Measurements from ENCODE around the gene TOMM22. TPM values are rescaled to one million over a fixed set of nuclear protein-coding genes. Genes with fewer than 3 reads are reported as not detected.
A peak's percentile ranks its signal among the peaks of the same experiment; 100 is the strongest.

Gene TOMM22
- total and polyA plus RNA-seq, 2 experiments from 2014 or later, result 84.0 to 131 TPM

DNA sequence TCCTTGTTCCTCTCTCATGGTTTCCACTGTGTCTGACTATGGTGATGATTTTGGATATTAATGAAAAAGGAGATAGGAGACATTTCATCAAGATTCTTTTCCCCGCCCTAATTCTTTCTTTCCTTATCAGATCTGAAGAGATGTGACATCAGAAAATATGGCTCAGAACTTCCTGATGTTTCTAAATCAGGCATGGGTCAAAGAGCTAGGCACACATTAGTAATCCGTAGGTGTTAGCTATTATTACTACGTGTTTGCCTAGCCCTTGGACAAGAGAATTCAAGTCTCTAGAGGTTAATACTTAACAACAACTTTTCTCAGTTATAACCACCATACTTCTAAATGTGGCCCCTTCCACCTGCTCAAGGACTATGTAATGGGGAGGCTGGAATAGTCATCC is 13.2 kb downstream of the TOMM22 start:
- peaks cover 18% of the 10 kb centered on the region for H3K4me1 ChIP-seq (ENCODE audit: insufficient read depth)
- H3K4me2 ChIP-seq, result no peak overlapping the region

DNA sequence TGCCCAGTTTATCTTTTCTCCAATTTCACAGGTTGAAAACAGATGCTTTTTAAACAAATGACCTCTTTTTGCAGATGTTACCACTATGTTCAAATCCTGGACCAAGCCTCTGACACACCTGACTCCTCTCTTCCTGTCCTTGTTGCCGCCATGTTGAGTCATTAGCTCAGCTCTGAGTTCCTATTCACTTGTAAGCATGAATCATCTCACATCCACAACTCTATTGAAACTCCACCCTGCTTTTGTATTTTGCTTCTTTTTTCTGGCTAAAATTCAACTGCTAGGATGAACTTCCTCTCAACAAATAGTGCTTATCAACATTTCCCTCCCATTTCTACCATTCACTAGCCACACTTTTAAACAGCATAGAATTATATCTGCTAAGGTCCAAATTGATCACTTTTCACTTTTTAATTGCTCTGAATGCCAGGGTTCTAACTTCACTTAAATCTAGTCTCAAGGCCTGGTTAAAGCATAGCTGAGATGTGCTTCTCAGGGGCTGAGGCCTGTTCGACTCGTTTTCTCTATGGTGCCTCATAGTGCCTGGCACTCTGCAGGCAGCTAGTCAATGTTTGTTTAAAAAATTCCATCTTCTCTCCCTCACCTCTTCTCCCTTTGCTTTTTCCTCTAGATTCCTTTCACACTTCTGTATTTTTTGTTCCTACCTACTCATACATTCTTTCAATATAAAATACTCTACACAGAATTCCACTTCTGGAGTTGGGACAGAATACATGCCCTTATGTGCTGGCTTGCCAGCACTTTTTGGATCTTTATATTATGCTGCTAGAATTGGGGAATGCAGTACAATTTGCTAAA is 15.1 kb downstream of the TOMM22 start:
- TF ChIP-seq, protein P1, sequence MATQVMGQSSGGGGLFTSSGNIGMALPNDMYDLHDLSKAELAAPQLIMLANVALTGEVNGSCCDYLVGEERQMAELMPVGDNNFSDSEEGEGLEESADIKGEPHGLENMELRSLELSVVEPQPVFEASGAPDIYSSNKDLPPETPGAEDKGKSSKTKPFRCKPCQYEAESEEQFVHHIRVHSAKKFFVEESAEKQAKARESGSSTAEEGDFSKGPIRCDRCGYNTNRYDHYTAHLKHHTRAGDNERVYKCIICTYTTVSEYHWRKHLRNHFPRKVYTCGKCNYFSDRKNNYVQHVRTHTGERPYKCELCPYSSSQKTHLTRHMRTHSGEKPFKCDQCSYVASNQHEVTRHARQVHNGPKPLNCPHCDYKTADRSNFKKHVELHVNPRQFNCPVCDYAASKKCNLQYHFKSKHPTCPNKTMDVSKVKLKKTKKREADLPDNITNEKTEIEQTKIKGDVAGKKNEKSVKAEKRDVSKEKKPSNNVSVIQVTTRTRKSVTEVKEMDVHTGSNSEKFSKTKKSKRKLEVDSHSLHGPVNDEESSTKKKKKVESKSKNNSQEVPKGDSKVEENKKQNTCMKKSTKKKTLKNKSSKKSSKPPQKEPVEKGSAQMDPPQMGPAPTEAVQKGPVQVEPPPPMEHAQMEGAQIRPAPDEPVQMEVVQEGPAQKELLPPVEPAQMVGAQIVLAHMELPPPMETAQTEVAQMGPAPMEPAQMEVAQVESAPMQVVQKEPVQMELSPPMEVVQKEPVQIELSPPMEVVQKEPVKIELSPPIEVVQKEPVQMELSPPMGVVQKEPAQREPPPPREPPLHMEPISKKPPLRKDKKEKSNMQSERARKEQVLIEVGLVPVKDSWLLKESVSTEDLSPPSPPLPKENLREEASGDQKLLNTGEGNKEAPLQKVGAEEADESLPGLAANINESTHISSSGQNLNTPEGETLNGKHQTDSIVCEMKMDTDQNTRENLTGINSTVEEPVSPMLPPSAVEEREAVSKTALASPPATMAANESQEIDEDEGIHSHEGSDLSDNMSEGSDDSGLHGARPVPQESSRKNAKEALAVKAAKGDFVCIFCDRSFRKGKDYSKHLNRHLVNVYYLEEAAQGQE (IDR thresholded peaks at IDR 0.05; ENCODE audit: unreplicated experiment), result no peak
- TF ChIP-seq EZH2 (IDR thresholded peaks at IDR 0.05; ENCODE audit: low read depth, unreplicated experiment) (no peak), CREB1 (CRISPR knock-in tag; IDR thresholded peaks at IDR 0.05; ENCODE audit: low read depth) (no peak)
- TF ChIP-seq, protein P2, sequence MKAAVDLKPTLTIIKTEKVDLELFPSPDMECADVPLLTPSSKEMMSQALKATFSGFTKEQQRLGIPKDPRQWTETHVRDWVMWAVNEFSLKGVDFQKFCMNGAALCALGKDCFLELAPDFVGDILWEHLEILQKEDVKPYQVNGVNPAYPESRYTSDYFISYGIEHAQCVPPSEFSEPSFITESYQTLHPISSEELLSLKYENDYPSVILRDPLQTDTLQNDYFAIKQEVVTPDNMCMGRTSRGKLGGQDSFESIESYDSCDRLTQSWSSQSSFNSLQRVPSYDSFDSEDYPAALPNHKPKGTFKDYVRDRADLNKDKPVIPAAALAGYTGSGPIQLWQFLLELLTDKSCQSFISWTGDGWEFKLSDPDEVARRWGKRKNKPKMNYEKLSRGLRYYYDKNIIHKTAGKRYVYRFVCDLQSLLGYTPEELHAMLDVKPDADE (IDR thresholded peaks at IDR 0.05), result no peak
- Histone ChIP-seq H3K4me1 (ENCODE audit: insufficient read depth) (peaks cover 18% of the 10 kb centered on the region), H3K4me2 (0 out of 2 replicates have a peak overlapping the region, but pooled peaks have one; percentile 2), H2AFZ (no peak overlapping the region), H3K27me3 (ENCODE audit: insufficient read depth) (no peaks in the 10 kb centered on the region), H3K79me2 (replicated peaks; ENCODE audit: insufficient read depth) (peaks cover 55% of the 10 kb centered on the region), H3F3A (replicated peaks; ENCODE audit: low read depth) (peaks cover 4% of the 10 kb centered on the region; the same call in 1 of the 2 replicates), H3K36me3 (ENCODE audit: insufficient read depth) (no peaks in the 10 kb centered on the region; the same call in 1 of the 2 replicates), H3K4me3 (no peak overlapping the region), H4K20me1 (replicated peaks; ENCODE audit: insufficient read depth) (peaks cover 21% of the 10 kb centered on the region), H3K9me2 (ENCODE audit: insufficient read depth) (no peaks in the 10 kb centered on the region), H3K27ac (ENCODE audit: low read depth) (no peak overlapping the region)
- no peak for DNase-seq (ENCODE audit: low spot score)
- ATAC-seq, result no peak
- Mint-ChIP-seq H3K27ac (0 out of 2 replicates have a peak overlapping the region, but pooled peaks have one; percentile 4), H3K4me3 (no peak overlapping the region), H3K36me3 (ENCODE audit: low read depth) (peaks cover 12% of the 10 kb centered on the region), H3K27me3 (ENCODE audit: insufficient read depth, low read depth, poor library complexity) (peaks cover 15% of the 10 kb centered on the region), H3K4me1 (peaks cover 23% of the 10 kb centered on the region), H3K9me3 (no peaks in the 10 kb centered on the region)

More for the DNA sequence above, 13.2 kb downstream of the TOMM22 start:
- Histone ChIP-seq H3K4me3 (no peak overlapping the region), H3K27ac (ENCODE audit: low read depth) (no peak overlapping the region), H3K36me3 (ENCODE audit: insufficient read depth) (no peaks in the 10 kb centered on the region; the same call in 1 of the 2 replicates), H3K27me3 (ENCODE audit: insufficient read depth) (no peaks in the 10 kb centered on the region), H3K79me2 (replicated peaks; ENCODE audit: insufficient read depth) (peaks cover 52% of the 10 kb centered on the region), H2AFZ (no peak overlapping the region), H3F3A (replicated peaks; ENCODE audit: low read depth) (no peaks in the 10 kb centered on the region), H3K9me2 (ENCODE audit: insufficient read depth) (no peaks in the 10 kb centered on the region), H4K20me1 (replicated peaks; ENCODE audit: insufficient read depth) (peaks cover 29% of the 10 kb centered on the region)
- Mint-ChIP-seq H3K36me3 (ENCODE audit: low read depth) (peaks cover 15% of the 10 kb centered on the region), H3K4me3 (no peak overlapping the region), H3K27me3 (ENCODE audit: insufficient read depth, low read depth, poor library complexity) (peaks cover 5% of the 10 kb centered on the region), H3K4me1 (peaks cover 23% of the 10 kb centered on the region), H3K9me3 (no peaks in the 10 kb centered on the region), H3K27ac (no peak overlapping the region)
- TF ChIP-seq EZH2 (IDR thresholded peaks at IDR 0.05; ENCODE audit: low read depth, unreplicated experiment) (no peak), ZNF331 (CRISPR knock-in tag; IDR thresholded peaks at IDR 0.05; ENCODE audit: low read depth) (no peak)
- no peak for DNase-seq (ENCODE audit: low spot score)
- no peak for ATAC-seq

All from GM23338 (cell line).